ENCODE measurements around the gene RIOK3.

The RIOK3 gene

DNA sequence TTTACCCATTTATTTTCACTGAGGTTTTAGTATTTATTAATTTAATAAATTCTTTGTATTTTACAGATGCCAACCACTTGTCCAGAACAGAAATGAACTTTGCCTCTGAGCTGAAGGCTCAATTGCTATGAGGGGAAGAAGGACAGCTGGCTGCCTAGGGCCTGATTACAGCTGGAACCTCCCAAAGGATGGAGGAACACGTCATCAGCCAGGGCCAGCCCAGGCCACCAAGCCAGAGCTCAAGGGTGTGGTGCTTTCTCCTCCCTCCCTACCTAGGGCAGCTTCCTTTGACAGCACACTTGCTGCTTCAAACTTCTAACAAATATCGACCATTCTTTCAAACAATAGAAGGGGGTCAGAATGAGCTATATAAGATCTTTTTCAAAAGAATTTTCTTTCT, 19.7 kb upstream of the RIOK3 start:
- no peak for DNase-seq (ENCODE audit: low spot score)
- no peaks in the 10 kb centered on the region for H3K27me3 ChIP-seq (ENCODE audit: control insufficient read depth in 3 of 3, insufficient read depth in 3 of 3, low read depth in 1 of 3, low read length in 3 of 3)
- H3K4me2 ChIP-seq (ENCODE audit: insufficient read depth, low read length, poor library complexity, severe bottlenecking) = no peak overlapping the region
- no peak overlapping the region for H2AFZ ChIP-seq (ENCODE audit: low read length)
- H2BK120ac ChIP-seq (ENCODE audit: low read depth, low read length) = no peak overlapping the region
- H3K9me3 ChIP-seq (replicated peaks in 1 of 2; ENCODE audit: control insufficient read depth in 2 of 2, insufficient read depth in 1 of 2, low read depth in 1 of 2, low read length in 2 of 2) = no peaks in the 10 kb centered on the region
- no peak overlapping the region for H3K9ac ChIP-seq (ENCODE audit: low read depth, low read length, poor library complexity)
- H4K8ac ChIP-seq (ENCODE audit: low read depth, low read length) = no peak overlapping the region
- no peak overlapping the region for H3K14ac ChIP-seq (ENCODE audit: low read length)
- no peak overlapping the region for H3K23ac ChIP-seq (ENCODE audit: low read depth, low read length, poor library complexity)
- no peak overlapping the region for H2AK5ac ChIP-seq (ENCODE audit: low read depth, low read length)
- H3K79me1 ChIP-seq (ENCODE audit: low read depth, low read length) = peaks cover 2% of the 10 kb centered on the region
- no peak overlapping the region for H2BK5ac ChIP-seq (ENCODE audit: low read length)
- no peak overlapping the region for H3K27ac ChIP-seq (replicated peaks; ENCODE audit: low read length)
- no peak overlapping the region for H3K4ac ChIP-seq (ENCODE audit: low read length)
- no peak overlapping the region for H2BK12ac ChIP-seq (ENCODE audit: low read length)
- no peak overlapping the region for H2BK15ac ChIP-seq (ENCODE audit: low read length)
- no CpG with 5 or more reads among the region's 2 CpGs for WGBS, 2 donors (ENCODE audit: extremely low coverage in 2 of 2, insufficient read length in 2 of 2, insufficient replicate concordance in 1 of 2)
- no peak overlapping the region for H3K4me3 ChIP-seq (ENCODE audit: low read length in 2 of 2)
- no peak overlapping the region for H4K91ac ChIP-seq (ENCODE audit: low read depth, low read length, poor library complexity)
- H3K36me3 ChIP-seq (replicated peaks in 1 of 2; ENCODE audit: control insufficient read depth in 2 of 2, insufficient read depth in 2 of 2, low read length in 2 of 2) = no peaks in the 10 kb centered on the region
- H3K4me1 ChIP-seq (ENCODE audit: control insufficient read depth in 2 of 2, insufficient read depth in 1 of 2, low read depth in 1 of 2, low read length in 2 of 2) = peaks cover 3 to 7% of the 10 kb centered on the region in 2 donors
- H3K18ac ChIP-seq (ENCODE audit: low read length) = no peak overlapping the region

DNA sequence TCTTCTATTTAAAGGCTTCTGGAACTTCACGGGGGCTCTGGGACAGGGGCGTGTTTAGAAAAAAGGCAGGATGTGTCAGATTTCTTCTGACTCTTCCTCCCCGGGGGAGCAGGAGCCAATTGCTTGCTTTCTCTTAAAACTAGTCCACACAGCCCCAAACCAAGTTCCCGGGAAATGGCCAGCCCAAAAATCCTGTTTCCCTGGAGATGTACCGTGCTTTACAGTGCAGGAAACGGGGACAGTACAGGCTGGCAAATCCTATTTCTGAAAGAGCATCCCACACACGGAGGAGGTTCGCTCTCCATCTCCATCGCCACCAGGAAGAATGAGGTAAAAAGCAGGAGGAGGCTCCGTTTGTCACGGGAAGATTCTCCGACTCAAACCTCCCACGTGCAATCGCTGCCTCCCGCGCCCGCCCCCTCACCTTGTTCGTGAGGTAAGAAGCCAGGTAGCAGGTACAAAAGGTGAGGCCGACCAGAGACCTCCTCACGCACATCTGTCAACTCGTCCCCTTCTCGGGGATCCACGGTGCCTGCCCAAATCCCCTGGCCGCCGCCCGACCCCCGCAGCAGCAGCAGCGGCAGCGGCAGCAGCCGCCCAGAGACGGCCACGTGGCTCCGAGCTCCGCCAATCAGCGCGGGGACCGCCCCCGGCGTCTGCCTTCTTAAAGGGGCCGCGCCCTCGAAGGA, 15.6 kb upstream of the RIOK3 start:
- WGBS, 2 donors (ENCODE audit: extremely low coverage in 2 of 2, insufficient read length in 2 of 2, insufficient replicate concordance in 1 of 2) = no CpG with 5 or more reads among the region's 42 CpGs
- Histone ChIP-seq H3K23ac (ENCODE audit: low read depth, low read length, poor library complexity) (peak overlapping the region; percentile 53), H3K18ac (ENCODE audit: low read length) (peak overlapping the region; percentile 88), H3K9me3 (replicated peaks in 1 of 2; ENCODE audit: control insufficient read depth in 2 of 2, insufficient read depth in 1 of 2, low read depth in 1 of 2, low read length in 2 of 2) (peaks cover 0 to 3% of the 10 kb centered on the region in 2 donors), H2BK12ac (ENCODE audit: low read length) (no peak overlapping the region), H3K36me3 (replicated peaks in 1 of 2; ENCODE audit: control insufficient read depth in 2 of 2, insufficient read depth in 2 of 2, low read length in 2 of 2) (no peaks in the 10 kb centered on the region), H2AK5ac (ENCODE audit: low read depth, low read length) (no peak overlapping the region), H3K4me3 (ENCODE audit: low read length in 2 of 2) (peak overlapping the region; percentile 87 to 90), H4K91ac (ENCODE audit: low read depth, low read length, poor library complexity) (no peak overlapping the region), H3K27me3 (ENCODE audit: control insufficient read depth in 3 of 3, insufficient read depth in 3 of 3, low read depth in 1 of 3, low read length in 3 of 3) (peaks cover 0 to 8% (median 0%) of the 10 kb centered on the region in 3 experiments), H4K8ac (ENCODE audit: low read depth, low read length) (no peak overlapping the region), H3K9ac (ENCODE audit: low read depth, low read length, poor library complexity) (peak overlapping the region; percentile 89), H3K4ac (ENCODE audit: low read length) (no peak overlapping the region), H2BK15ac (ENCODE audit: low read length) (no peak overlapping the region), H2BK120ac (ENCODE audit: low read depth, low read length) (no peak overlapping the region), H3K79me1 (ENCODE audit: low read depth, low read length) (peaks cover 2% of the 10 kb centered on the region), H2AFZ (ENCODE audit: low read length) (peak overlapping the region; percentile 97), H3K27ac (replicated peaks; ENCODE audit: low read length) (peak overlapping the region; percentile 62), H3K14ac (ENCODE audit: low read length) (no peak overlapping the region), H3K4me2 (ENCODE audit: insufficient read depth, low read length, poor library complexity, severe bottlenecking) (peak overlapping the region; percentile 71), H2BK5ac (ENCODE audit: low read length) (no peak overlapping the region), H3K4me1 (ENCODE audit: control insufficient read depth in 2 of 2, insufficient read depth in 1 of 2, low read depth in 1 of 2, low read length in 2 of 2) (peaks cover 3 to 9% of the 10 kb centered on the region in 2 donors)
- DNase-seq (ENCODE audit: low spot score) = peak; percentile 61

DNA sequence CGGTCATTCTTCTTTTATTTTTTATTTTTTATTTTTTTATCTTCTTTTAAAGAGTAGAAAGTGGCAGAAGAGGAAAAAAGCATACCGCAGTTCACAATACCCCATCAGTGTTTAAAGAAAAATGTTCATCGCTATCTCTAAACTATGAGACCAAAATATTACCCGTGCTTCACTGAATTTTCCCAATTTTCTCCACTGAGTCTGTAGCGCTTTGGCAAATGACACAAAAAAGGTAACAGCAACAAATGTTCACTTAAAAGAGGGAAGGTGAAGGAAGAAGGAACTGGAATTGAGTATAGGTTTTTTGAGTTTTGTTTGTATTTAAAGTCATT, 15.1 kb upstream of the RIOK3 start:
- peaks cover 0 to 3% of the 10 kb centered on the region in 2 donors for H3K9me3 ChIP-seq (replicated peaks in 1 of 2; ENCODE audit: control insufficient read depth in 2 of 2, insufficient read depth in 1 of 2, low read depth in 1 of 2, low read length in 2 of 2)
- no peak overlapping the region for H2BK5ac ChIP-seq (ENCODE audit: low read length)
- peaks cover 2% of the 10 kb centered on the region for H3K79me1 ChIP-seq (ENCODE audit: low read depth, low read length)
- H3K9ac ChIP-seq (ENCODE audit: low read depth, low read length, poor library complexity) = no peak overlapping the region
- H3K4ac ChIP-seq (ENCODE audit: low read length) = no peak overlapping the region
- H2BK120ac ChIP-seq (ENCODE audit: low read depth, low read length) = no peak overlapping the region
- no peak overlapping the region for H2BK12ac ChIP-seq (ENCODE audit: low read length)
- WGBS, 2 donors (ENCODE audit: extremely low coverage in 2 of 2, insufficient read length in 2 of 2, insufficient replicate concordance in 1 of 2) = no CpG with 5 or more reads among the region's 5 CpGs
- H3K4me1 ChIP-seq (ENCODE audit: control insufficient read depth in 2 of 2, insufficient read depth in 1 of 2, low read depth in 1 of 2, low read length in 2 of 2) = peaks cover 3 to 9% of the 10 kb centered on the region in 2 donors
- peak overlapping the region; percentile 97 for H2AFZ ChIP-seq (ENCODE audit: low read length)
- H3K27me3 ChIP-seq (ENCODE audit: control insufficient read depth in 3 of 3, insufficient read depth in 3 of 3, low read depth in 1 of 3, low read length in 3 of 3) = peaks cover 0 to 8% (median 0%) of the 10 kb centered on the region in 3 experiments
- H3K4me2 ChIP-seq (ENCODE audit: insufficient read depth, low read length, poor library complexity, severe bottlenecking) = no peak overlapping the region
- no peak overlapping the region for H3K14ac ChIP-seq (ENCODE audit: low read length)
- no peak overlapping the region for H4K8ac ChIP-seq (ENCODE audit: low read depth, low read length)
- peak overlapping the region in 1 of 2 donors; percentile 87 for H3K4me3 ChIP-seq (ENCODE audit: low read length in 2 of 2)
- no peak overlapping the region for H2BK15ac ChIP-seq (ENCODE audit: low read length)
- H3K36me3 ChIP-seq (replicated peaks in 1 of 2; ENCODE audit: control insufficient read depth in 2 of 2, insufficient read depth in 2 of 2, low read length in 2 of 2) = no peaks in the 10 kb centered on the region
- no peak overlapping the region for H2AK5ac ChIP-seq (ENCODE audit: low read depth, low read length)
- no peak overlapping the region for H3K23ac ChIP-seq (ENCODE audit: low read depth, low read length, poor library complexity)
- no peak for DNase-seq (ENCODE audit: low spot score)
- H4K91ac ChIP-seq (ENCODE audit: low read depth, low read length, poor library complexity) = no peak overlapping the region
- H3K18ac ChIP-seq (ENCODE audit: low read length) = no peak overlapping the region
- H3K27ac ChIP-seq (replicated peaks; ENCODE audit: low read length) = no peak overlapping the region

DNA sequence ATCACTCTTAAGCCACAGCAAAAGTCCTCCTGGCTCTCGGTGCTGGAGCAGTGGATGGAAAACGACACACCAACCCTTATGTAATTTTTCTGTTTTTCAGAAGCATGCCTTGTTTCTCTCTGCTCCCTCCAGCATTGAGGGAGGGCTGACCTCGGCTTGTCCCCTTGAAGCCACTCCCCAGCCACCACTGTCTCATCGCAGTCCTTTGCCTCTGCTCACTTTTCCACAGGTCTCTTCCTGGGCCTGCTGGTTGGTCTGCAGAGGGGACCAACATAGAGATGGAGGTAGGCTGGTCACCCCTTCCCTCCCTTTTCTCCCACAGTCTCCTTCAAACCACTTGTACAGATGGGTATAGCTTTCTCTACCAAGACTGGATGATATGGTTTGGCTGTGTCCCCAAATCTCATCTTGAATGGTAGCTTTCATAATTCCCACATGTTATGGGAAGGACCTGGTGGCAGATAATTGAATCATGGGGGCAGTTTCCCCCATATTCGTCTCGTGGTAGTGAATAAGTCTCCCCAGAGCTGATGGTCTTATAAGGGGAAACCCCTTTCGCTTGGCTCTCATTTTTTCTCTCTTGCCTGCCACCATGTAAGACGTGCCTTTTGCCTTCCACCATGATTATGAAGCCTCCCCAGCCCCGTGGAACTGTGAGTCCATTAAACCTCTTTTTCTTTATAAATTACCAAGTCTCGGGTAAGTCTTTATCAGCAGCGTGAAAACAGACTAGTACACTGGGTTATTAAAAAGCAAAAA, 14.3 kb upstream of the RIOK3 start:
- no peak overlapping the region for H2BK12ac ChIP-seq (ENCODE audit: low read length)
- no peak overlapping the region for H2BK15ac ChIP-seq (ENCODE audit: low read length)
- no peaks in the 10 kb centered on the region for H3K79me1 ChIP-seq (ENCODE audit: low read depth, low read length)
- H3K18ac ChIP-seq (ENCODE audit: low read length) = no peak overlapping the region
- H3K9me3 ChIP-seq (replicated peaks in 1 of 2; ENCODE audit: control insufficient read depth in 2 of 2, insufficient read depth in 1 of 2, low read depth in 1 of 2, low read length in 2 of 2) = peaks cover 0 to 3% of the 10 kb centered on the region in 2 donors
- peaks cover 0 to 8% (median 0%) of the 10 kb centered on the region in 3 experiments for H3K27me3 ChIP-seq (ENCODE audit: control insufficient read depth in 3 of 3, insufficient read depth in 3 of 3, low read depth in 1 of 3, low read length in 3 of 3)
- H3K4ac ChIP-seq (ENCODE audit: low read length) = no peak overlapping the region
- no peak overlapping the region for H2BK120ac ChIP-seq (ENCODE audit: low read depth, low read length)
- DNase-seq (ENCODE audit: low spot score) = no peak
- no peak overlapping the region for H3K23ac ChIP-seq (ENCODE audit: low read depth, low read length, poor library complexity)
- WGBS, 2 donors (ENCODE audit: extremely low coverage in 2 of 2, insufficient read length in 2 of 2, insufficient replicate concordance in 1 of 2) = no CpG with 5 or more reads among the region's 11 CpGs
- no peak overlapping the region for H4K91ac ChIP-seq (ENCODE audit: low read depth, low read length, poor library complexity)
- no peak overlapping the region for H2AK5ac ChIP-seq (ENCODE audit: low read depth, low read length)
- no peak overlapping the region for H3K9ac ChIP-seq (ENCODE audit: low read depth, low read length, poor library complexity)
- peaks cover 3 to 9% of the 10 kb centered on the region in 2 donors for H3K4me1 ChIP-seq (ENCODE audit: control insufficient read depth in 2 of 2, insufficient read depth in 1 of 2, low read depth in 1 of 2, low read length in 2 of 2)
- no peaks in the 10 kb centered on the region for H3K36me3 ChIP-seq (replicated peaks in 1 of 2; ENCODE audit: control insufficient read depth in 2 of 2, insufficient read depth in 2 of 2, low read length in 2 of 2)
- peak overlapping the region; percentile 97 for H2AFZ ChIP-seq (ENCODE audit: low read length)
- no peak overlapping the region for H4K8ac ChIP-seq (ENCODE audit: low read depth, low read length)
- no peak overlapping the region for H3K4me2 ChIP-seq (ENCODE audit: insufficient read depth, low read length, poor library complexity, severe bottlenecking)
- H3K14ac ChIP-seq (ENCODE audit: low read length) = no peak overlapping the region
- H3K4me3 ChIP-seq (ENCODE audit: low read length in 2 of 2) = no peak overlapping the region
- no peak overlapping the region for H2BK5ac ChIP-seq (ENCODE audit: low read length)
- H3K27ac ChIP-seq (replicated peaks; ENCODE audit: low read length) = no peak overlapping the region

All from neuronal stem cell (in vitro differentiated cells).